GM21526 (cell line): ENCODE data around the gene NRP1.
"Not testable (repeated sequence)": the region's sequence is repeated elsewhere in the genome, so short reads cannot be mapped to it uniquely, and the experiment has no call there.

Source experiments
- ATAC-seq: cut with Tn5 transposase; IDR thresholded peaks from one replicate; pipeline ENCODE4 v1.9.1; 2021; ENCODE audit warnings: moderate library complexity; ENCODE audit not compliant: unreplicated experiment, low FRiP score

Gene NRP1

DNA sequence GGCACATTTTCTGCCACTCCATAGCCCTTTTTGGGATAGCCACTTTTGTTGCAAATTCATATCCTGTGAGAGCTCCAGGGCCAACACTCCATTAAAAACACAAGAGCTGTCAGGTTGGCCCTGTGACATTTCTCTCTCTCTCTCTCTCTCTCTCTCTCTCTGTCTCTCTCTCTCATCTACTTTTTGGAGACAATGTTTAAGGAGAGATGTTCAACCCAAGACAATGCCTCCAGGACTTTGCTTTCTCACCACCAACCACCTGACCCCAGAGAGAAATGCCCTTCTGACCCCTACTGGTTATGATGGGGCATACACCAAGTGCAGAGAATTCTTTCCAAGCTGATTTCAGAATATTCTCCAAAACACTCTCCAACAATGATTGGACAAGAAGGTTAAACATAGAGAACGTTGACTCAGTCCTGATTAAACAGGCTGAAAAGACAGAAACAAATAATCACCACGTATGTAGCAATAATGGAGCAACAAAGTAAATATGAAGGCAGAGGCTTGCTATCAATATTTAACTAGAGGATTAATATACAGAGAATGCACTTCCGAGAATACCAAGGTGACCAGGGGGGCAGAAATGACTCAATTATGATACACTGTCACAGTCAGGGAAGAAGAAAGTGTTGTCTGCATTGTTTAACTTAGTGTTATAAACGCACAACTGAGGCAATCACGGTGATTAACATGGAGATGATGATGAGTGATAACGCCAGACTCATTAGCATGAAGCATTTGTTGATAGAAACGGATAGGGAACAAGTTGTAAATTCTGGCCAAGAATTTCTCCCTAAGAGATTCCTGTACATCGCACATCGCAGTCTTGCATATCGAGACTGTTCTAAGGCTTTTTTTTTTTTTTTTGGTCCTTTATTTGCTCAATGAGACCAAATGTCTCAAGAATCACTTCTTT, 178.5 kb downstream of the NRP1 start:
- peak; percentile 82 for ATAC-seq

DNA sequence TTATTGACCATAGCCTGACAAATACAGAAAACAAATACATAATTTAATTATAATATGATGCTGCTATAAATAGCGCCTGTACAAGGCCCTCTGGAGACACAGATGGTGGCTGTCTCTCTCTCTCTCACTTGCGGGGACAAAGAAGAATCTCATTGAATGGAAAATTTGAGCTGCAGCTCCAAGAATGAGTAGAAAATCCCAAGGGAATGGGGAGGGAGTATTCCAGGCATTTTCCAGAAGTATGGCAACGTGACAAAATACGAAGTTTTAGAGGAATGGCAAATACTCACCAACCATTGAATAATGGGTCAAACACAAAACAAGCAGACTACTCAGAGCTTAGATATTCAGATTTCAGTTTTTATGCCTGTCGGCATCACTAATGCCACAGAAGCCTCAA, 179.9 kb downstream of the NRP1 start:
- no peak for ATAC-seq

GRCh38 chr10:33153968-33154327, 180.5 kb downstream of the NRP1 start:
- no peak for ATAC-seq

- no peak for ATAC-seq
These were observed 181.1 kb downstream of the NRP1 start for GRCh38 chr10:33153251-33153967.

DNA sequence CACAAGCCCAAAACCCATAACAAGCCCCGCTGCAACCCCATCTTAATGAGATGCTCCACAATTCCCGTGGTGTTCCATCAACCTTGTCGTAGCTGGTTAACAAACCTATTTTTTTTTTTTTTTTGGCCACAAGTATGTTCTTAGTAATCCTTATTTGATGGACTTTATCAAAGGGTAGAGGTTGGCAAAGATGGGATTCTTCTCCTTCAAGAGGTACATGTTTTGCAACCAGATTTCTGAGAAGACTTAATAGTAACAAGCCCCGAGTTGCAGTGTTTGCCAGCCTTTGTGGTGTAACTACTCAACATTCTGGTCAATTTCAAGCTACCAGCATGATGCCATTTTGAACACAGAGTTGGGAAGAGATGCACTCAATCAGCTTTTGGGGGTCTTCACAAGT, 181.7 kb downstream of the NRP1 start:
- ATAC-seq, result no peak

GRCh38 chr10:33152146-33152545, 182.3 kb downstream of the NRP1 start:
- ATAC-seq, result no peak

DNA sequence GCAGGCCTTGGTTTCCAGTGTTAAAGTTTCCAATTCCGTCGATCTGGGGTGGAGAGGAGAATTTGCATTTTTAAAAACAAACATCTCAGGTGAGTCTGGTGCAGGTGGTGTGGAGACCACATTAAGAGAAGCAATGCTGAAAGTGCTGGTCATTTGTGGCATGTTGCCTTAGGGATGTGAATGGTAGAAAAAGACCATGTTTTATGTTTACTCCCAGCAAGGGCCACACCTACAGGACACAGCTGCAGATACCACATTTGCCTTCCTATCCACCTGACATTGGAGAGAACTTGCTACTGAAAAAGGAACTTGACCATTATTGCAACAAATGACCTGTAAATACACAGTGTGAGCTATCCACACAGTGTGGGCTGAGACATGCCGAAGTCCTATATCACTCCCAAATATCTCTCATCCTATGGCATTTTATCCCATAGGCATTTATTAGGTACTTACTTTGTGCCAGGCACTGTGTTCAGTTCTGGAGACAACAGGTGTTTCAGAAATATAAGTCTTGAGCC, 183.1 kb downstream of the NRP1 start:
- ATAC-seq, result no peak

GRCh38 chr10:33150889-33151288, 183.6 kb downstream of the NRP1 start:
- no peak for ATAC-seq

DNA sequence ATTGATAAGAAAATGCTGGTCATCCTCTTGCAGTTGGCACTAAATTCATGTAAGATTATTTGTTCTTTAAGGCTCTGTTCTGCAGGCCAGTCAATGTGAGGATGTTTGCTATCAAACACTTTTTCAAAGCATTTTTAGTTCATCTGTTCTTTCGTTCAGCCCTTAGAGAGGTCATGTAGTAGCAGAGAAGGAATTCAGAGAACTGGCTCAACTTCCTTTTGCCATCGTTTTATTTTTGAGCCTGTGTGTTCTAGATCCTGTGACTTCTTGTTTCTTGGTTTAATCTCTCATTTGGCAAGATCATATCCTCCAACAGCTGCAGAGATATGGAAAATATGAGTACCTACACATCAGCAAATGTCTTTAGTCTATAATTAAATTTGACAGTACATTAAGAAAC, 184.3 kb downstream of the NRP1 start:
- ATAC-seq, result no peak

- ATAC-seq, result no peak
These were observed 187.5 kb downstream of the NRP1 start for GRCh38 chr10:33147013-33147310.

- ATAC-seq, result no peak
These were observed 188.1 kb downstream of the NRP1 start for GRCh38 chr10:33146189-33147012.

DNA sequence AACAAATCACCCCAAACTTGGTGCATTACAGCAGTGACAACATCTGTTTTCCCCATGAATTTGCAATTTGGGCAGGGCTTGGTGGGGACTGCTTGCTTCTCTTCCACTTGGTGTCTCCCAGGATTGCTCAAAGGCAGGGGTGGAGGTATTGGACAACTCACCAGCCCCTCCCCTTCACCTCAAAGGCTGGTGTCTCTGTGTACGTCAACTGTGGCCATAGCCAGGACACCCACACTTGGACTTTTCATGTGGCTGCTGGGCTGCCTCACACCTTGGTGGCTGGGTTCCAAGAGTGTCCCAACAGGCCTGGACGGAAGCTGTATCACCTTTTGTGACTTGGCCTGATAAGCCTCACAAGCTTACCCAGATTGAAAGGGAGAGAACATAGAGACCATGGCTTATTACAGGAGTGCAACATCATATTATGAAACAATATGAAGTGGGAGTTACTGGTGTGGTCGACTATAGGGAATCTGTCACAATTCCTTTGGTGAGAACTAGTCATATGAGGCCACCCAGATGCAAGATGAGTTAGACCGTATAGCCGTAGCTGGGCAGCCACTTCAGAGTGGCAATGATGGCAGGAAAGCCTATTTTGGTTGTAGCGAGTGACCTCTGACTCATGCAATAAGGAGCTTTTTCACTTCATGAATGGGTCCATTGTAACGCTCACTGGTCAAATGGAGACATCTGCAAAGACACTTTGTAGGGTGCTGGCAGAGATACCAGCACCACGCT, 188.8 kb downstream of the NRP1 start:
- no peak for ATAC-seq

DNA sequence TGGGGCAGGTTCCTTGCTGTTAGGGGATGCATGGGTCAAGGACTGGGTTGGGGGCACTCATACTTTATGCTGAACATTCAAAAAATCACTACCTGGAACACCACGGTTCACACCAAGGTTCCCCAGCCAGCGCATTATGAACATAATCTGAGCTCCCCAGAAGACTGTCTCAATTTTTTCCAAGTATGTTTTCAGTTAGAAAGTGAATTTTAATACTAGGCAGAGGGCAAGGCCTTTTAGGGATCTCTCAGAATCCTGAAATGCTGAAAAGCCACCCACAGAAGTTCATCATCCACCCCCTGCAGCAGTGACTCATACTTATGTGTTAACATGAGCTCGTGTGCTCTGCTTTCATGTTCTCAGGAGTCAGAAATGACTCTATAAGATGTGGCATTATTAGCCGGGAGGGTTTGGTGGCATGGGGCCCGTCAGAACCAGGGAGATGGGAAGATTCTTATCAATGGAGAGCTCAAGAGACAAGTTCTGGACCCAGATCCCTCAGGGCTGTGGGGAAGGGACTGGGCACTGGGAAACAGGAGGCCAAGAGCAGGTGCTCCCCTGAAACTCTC, 191.2 kb downstream of the NRP1 start:
- ATAC-seq, result no peak

- no peak for ATAC-seq
These were observed 192.2 kb downstream of the NRP1 start for GRCh38 chr10:33142295-33142694.

GRCh38 chr10:33141251-33141650, 193.2 kb downstream of the NRP1 start:
- no peak for ATAC-seq

DNA sequence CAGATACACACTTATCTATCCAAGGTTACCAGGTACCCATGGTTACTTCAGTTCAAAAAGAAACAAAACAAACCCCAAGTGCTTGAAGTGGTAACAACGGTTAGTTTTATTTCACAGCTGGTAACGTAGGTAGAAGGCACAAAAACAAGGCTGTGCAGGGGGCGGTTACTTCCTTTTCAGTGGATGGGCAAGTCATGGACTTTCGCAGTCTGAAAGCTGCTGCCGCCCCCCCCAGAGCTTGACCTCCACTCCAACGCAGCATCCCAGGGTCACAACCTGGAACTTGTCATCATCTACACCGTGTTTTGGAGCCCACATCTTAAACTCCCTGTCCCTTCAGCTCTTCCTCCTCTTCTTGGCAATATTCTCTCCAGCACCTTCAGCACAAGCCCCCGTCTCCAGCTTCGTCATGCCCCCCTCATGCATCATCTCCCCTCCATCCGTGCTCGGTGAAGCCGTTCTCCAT, 195.3 kb downstream of the NRP1 start:
- ATAC-seq, result no peak

- not testable (repeated sequence) for ATAC-seq
These were observed 195.8 kb downstream of the NRP1 start for GRCh38 chr10:33138686-33139085.

- ATAC-seq, result no peak
These were observed 197.0 kb downstream of the NRP1 start for GRCh38 chr10:33137356-33138005.

GRCh38 chr10:33136781-33137180, 197.7 kb downstream of the NRP1 start:
- no peak for ATAC-seq
